Fibroblast of lung (primary cell): Measurements from ENCODE around the gene SLC2A1.

Experiments
- CTCF ChIP-seq, 2 donors: IDR thresholded peaks in 1 of 2; conservative IDR thresholded peaks in 1 of 2; 1 replicate in 1 of 2; 2 replicates in 1 of 2; pipeline ENCODE4 v1.5.1; 2011 to 2012; ENCODE audit warnings: low read length in 2 of 2, control low read depth in 1 of 2, inconsistent platforms in 1 of 2, low read depth in 1 of 2, mild to moderate bottlenecking in 1 of 2
- EZH2 ChIP-seq: IDR thresholded peaks from 2 replicates; pipeline ENCODE4 v1.5.1; 2012; ENCODE audit warnings: low read length, control low read depth, mild to moderate bottlenecking; ENCODE audit errors: missing control alignments

DNA sequence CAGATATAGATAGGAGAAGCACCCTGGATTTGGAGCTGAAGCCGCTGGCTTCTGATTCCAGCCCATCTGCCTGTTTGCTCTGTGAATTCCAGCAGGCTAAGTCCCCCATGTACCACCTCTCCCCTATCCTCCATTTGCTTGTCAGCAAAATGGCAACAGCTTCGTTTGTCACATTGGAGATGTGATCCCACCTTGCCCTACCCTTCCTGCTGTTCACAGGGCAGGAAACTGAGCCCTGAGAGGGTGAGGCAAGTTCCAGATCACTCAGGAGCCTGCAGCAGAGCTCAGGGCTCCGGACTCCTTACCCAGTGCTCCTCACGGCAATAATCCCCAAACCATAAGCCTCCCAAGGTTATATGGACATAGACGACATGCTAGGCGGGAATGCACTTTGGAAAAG is 14.9 kb downstream of the SLC2A1 start:
- no peak for TF ChIP-seq CTCF (conservative IDR thresholded peaks at IDR 0.05 in 1 of 2, IDR thresholded peaks at IDR 0.05 in 1 of 2; ENCODE audit: low read depth in 1 of 2, low read length in 2 of 2)
- TF ChIP-seq EZH2 = no peak
